Measurements from ENCODE around the gene MX2. TPM values are rescaled to one million over a fixed set of nuclear protein-coding genes. Genes with fewer than 3 reads are reported as not detected.

MX2 gene, protein sequence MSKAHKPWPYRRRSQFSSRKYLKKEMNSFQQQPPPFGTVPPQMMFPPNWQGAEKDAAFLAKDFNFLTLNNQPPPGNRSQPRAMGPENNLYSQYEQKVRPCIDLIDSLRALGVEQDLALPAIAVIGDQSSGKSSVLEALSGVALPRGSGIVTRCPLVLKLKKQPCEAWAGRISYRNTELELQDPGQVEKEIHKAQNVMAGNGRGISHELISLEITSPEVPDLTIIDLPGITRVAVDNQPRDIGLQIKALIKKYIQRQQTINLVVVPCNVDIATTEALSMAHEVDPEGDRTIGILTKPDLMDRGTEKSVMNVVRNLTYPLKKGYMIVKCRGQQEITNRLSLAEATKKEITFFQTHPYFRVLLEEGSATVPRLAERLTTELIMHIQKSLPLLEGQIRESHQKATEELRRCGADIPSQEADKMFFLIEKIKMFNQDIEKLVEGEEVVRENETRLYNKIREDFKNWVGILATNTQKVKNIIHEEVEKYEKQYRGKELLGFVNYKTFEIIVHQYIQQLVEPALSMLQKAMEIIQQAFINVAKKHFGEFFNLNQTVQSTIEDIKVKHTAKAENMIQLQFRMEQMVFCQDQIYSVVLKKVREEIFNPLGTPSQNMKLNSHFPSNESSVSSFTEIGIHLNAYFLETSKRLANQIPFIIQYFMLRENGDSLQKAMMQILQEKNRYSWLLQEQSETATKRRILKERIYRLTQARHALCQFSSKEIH
- 1.3 and 2.0 TPM in 2 replicates for total RNA-seq

DNA sequence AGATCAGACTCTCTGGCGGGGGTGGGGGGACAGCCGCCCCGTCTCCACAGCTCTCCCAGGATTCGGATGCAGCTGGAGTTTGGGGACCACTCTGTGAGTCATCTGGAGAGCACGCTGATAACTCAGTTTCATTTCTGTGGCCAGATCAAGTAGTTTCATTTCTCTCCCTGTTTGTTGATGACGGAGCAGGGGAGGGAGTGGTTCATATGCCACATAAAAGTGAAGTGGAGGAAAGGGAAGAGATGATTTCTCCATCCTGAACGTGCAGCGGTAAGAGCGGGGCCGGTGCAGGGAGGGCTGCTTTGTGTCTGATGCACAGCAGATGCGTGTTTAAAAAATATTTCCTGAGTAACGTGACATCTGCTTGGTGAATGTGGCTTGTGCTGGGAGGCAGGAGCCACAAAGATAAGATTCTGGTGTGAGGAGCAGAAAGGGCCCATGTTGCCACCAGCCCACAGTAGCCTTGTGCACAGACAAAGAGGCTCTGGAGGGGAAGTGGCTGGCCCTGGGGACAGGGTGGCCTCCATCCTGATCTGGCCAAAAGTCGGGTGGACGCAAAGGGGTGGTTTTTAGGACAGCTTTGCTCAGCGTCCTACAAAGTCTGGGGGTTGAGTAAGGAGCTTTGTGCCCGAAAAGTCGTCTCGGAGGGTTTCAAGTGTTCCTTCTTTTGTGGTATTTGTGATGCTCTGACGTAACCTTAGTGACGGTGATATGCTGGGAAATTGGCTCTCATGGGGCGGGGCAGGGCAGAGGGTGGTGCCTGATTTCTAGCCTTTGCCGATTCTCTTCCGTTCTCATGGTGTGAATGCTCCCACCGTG, at the start of gene MX2:
TSS of gene MX2 (plus strand) at position 242 of the 819 bp plus-strand sequence. CDS start 14,880 bp downstream, outside the sequence.

GRCh38 chr21:41316200-41317062, 45.4 kb upstream of the MX2 start, which contains the start of gene FAM3B:
Gene FAM3B, plus strand, starts transcription at chr21:41316801. Its CDS starts 79 bp downstream, at chr21:41316880.

DNA sequence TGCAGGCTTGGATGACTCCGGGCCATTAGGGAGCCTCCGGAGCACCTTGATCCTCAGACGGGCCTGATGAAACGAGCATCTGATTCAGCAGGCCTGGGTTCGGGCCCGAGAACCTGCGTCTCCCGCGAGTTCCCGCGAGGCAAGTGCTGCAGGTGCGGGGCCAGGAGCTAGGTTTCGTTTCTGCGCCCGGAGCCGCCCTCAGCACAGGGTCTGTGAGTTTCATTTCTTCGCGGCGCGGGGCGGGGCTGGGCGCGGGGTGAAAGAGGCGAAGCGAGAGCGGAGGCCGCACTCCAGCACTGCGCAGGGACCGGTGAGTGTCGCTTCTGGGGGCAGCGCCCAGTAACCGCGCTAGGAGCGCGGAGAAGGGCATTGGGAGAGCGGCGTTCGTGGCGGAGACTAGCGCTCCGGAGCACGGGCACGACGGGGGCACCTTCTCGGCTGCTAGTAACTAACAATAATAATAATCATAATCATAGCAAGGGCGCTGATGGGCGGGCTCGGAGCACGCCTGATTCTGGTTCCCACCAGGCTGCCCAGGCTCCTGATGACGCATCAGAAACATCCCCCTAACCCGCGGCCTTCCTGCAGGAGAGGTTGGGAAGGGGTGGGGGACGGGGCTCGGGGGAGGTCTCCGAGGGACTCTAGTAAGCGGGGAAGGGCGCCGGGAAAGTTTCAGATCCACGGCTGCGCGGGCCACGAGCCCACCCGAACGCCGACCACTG, 64.3 kb downstream of the MX2 start, which contains the start of gene MX1:
TSS of gene MX1 (plus strand) at position 286 of the 722 bp plus-strand sequence. CDS start 5,832 bp downstream, outside the sequence.

Other genes with a start within 250 kb of the MX2 start
- gene BACE2, start 193.9 kb upstream of the MX2 start, total RNA-seq, result 301 and 618 TPM in 2 replicates
- gene FAM3B, start 45.2 kb upstream of the MX2 start, total RNA-seq, result not detected in 2 replicates
- gene MX1, start 64.2 kb downstream of the MX2 start, total RNA-seq, result 25.7 and 41.3 TPM in 2 replicates
- gene TMPRSS2, start 146.1 kb downstream of the MX2 start, total RNA-seq, result not detected in 2 replicates

Data from bladder microvascular endothelial cell (primary cell).